Occipital lobe (tissue), 2 donors: Measurements from ENCODE around the gene NRG3. TPM values are rescaled to one million over a fixed set of nuclear protein-coding genes. Genes with fewer than 3 reads are reported as not detected.
"Not testable (repeated sequence)": the region's sequence is repeated elsewhere in the genome, so short reads cannot be mapped to it uniquely, and the experiment has no call there.

Experiments used
- DNase-seq: peaks from one replicate; lab custom pipeline; 2025; lab: John Stamatoyannopoulos, UW
- total RNA-seq: library from RNA; depleted of rRNA; stranded (reverse); fragments of >200 nt; gene quantifications from one replicate; pipeline ENCODE4 v1.2.3, GENCODE V29; 2014

NRG3 gene
- total RNA-seq, 1 donor from 2014 or later: 23.1 TPM

DNA sequence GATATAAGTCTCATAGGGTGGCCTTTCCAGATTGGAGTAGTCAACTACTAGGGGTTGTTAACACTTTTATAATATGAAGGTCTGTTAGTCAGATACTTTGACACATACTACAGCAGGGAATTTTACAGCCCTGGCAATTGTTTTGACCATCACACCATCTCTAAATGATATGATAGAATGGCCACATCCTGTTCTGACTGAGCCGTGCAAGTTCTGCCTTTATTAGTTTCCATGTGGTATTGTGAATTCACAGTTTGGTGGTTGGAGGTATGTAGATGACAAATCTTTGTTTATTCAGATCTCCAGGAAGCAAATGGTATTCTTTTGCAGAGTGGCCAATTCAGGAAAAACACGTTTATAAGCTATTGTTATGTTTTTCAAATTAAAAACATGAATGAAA, 83.0 kb downstream of the NRG3 start:
- DNase-seq: no peak

GRCh38 chr10:81959016-81959415, 84.0 kb downstream of the NRG3 start:
- DNase-seq: no peak

DNA sequence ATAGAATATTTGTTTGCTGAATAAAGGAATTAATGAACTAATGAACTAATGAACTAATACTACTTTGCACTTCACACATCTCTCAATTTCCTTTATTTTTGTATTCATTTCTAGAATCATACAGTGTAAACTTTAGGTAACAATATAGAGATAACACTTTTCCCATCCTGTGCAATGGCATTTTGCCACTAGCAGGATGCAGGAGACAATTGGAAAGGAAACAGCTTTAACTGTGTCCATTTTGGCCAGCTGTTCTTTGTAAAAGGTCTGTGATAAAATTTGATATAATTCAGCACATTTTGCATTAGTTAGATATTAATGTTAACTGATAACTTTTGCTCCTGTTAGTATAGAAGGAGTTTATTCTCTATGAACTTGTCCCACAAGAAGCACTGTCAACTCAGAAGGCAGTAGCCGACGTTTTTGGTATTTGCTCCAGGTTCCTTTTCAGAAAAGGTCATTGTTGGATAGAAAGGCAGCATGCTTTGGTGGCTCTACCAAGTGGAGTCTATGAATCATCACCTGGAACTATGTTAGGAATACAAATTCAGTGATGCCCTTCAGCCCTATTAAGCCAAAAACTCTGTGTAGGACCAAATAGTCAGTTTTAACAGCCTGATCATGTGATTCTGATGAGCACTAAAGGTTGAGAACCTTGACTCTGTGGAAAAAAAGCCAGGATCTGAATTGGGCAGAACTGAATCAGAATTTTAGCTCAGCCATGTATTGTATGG, 86.6 kb downstream of the NRG3 start:
- no peak for DNase-seq

DNA sequence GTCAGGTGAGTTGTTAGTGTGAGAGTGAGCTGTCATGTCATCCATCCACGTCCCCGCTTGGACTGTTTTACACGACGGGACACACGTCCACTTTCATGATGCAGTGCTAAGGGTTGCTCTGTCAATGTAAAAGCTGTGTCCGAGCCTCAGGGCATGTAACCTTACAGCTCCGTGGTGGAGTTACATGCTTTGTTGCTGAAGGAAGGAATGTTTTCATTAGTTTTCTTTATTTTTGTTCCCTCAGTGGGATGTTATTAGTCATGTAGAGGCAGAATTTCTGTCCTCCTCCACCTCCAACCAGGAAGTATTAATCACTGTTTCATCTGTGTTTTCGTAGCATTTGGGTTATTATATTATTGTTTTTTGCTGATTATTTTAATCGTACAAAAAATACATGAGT, 88.6 kb downstream of the NRG3 start:
- no peak for DNase-seq

DNA sequence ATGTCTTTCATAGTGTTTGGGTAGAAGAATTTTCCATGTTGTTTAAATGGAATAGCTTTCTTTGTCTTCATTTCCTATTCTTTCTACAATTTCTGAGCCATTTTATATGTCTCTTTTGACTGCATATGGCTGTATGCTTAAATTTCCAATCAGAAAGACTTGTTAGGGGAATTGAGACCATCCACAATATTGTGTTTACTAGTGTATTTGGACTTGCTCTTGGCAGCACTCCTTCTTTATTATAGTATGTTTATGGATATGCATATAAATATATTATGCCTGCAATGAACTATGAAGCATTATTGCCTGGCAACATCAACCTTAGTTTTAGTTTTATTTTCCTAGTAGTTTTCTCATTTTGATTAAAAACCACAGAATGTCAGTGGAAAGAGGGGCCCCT, 92.7 kb downstream of the NRG3 start:
- DNase-seq: no peak

- no peak for DNase-seq
Measured at GRCh38 chr10:81969136-81969535, 94.1 kb downstream of the NRG3 start.

DNA sequence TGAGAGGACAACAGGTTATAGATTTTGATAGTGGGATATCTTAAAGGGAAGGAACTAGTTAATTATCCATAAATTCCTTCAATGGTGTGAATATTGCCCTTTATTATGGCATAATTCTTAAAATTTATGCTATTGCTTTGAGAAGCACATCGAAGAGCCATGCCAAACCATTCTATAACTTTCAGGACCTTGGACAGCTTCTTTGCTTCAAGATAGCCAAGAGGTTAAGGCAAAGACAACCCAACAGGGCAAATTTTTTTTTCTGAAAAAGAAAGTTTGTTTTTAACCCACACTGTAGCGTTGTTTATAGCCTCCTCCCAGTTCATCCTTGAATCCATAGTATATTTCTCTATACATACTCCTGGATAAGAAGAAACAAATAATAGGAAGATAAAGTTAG, 103.2 kb downstream of the NRG3 start:
- DNase-seq: no peak

DNA sequence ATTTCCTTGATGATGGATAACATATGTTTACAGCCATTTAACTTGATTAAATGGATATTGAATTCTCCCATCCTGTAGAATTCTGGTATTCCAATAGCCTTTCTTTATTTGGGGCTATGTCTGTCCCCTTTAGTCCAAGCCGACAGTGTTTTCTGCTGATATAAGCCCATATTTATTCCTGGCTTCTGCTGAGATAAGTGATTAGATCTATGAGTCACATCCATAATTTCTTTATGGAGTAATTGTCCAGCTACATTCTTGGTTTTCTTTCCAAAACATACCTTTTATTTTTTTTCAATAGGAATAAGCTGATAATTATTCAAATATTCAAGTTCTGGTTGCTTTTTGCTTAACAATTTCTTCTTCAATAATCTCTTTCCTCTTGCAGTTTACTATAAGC, 106.7 kb downstream of the NRG3 start:
- no peak for DNase-seq

DNA sequence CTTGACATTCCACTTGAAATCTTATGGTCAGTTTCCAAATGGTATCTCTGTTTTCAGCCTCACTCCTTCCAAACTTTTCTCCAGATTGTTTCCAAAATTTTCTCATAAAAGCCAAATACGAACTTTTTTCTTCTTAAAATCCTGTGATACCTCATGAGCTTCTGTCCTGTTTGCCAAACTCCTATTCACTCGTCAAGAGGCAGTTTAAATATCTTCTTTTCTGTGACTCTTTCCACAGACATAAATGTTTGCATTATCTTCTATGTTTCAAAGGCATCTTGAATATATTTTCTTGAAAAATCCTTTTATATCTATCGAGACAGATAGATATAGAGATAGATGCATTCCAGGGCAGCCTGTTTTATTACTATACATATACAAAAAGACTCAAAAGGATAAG, 109.4 kb downstream of the NRG3 start:
- no peak for DNase-seq

- DNase-seq: no peak
Measured at GRCh38 chr10:81995254-81995653, 120.3 kb downstream of the NRG3 start.

DNA sequence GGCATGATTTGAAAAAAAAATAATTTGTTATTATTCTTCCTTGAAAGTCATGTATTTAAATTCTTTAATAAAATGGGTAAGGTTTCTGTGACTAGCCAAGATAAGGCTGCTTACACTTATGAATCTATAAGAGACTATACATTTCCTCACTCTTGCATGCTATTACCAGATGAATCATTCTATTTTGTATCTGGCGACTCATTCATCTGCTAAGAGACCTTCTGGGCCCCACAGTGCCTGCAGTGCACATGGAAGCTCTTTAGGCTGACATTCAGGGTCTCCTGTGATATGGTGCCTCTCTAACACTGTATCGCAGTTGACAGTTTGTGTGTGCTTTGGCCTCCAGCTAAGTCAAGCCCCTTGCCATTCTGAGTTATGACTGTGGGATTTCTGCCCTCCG, 121.9 kb downstream of the NRG3 start:
- no peak for DNase-seq

DNA sequence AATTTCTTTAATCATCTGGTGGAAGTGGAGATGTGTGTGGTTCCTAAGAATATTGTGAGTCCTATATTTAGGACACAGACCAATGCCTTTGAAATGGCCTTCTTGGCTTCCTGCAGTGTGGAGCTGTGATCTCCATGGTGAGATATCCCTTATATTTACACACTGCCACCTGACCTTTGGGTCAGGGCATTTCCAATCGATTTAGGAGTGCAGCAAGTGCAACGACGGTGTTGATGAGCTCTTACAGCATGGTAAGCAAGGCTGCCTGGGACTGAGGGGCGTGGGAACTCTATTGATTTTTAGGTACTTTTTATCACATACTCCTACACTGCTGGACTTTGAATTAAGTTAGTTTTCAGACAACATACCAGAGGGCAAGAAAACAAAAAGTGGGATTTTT, 146.0 kb downstream of the NRG3 start:
- no peak for DNase-seq

DNA sequence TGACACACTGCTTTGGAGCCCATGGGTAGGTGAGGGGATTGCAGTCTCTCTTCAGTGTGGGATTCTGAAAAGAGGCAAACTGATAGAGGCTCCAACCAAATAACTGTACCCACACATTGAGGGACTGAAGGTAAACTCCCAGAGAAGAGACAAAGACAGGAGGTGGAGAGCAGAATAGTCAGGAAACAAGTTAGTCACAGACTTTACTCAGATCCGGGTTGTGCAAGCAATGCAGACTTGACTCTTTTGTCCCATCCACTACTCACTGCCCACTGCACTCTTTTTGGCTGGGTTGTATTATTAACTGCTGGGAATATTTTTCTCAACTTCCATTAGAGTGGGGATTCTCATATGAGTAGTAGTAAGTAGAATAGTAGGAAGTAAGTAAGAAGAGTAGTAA, 152.7 kb downstream of the NRG3 start:
- no peak for DNase-seq

GRCh38 chr10:82037076-82037475, 162.1 kb downstream of the NRG3 start:
- peak; percentile 61 for DNase-seq

GRCh38 chr10:82038587-82038986, 163.6 kb downstream of the NRG3 start:
- DNase-seq: no peak

GRCh38 chr10:82040336-82040735, 165.3 kb downstream of the NRG3 start:
- no peak for DNase-seq

DNA sequence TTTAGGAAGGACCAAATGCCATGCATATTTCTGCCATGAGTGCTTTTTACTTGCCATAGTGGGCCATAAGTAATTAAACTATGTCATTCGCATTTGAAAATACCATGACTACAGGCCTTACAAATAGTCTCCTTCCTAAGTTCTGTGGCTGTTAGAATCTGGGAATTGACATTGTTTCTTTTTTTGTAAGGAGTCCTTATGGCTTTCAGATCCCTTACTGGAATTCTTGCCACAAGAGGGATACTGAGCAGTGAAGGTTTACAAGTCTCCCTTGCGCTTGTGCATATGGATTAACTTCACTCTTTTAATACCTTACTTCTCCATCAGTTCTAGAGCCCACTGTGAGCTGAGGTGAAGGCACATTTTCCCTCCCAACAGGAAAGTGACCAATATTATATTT, 166.0 kb downstream of the NRG3 start:
- no peak for DNase-seq

- DNase-seq: no peak
Measured at GRCh38 chr10:82056391-82056790, 181.4 kb downstream of the NRG3 start.

DNA sequence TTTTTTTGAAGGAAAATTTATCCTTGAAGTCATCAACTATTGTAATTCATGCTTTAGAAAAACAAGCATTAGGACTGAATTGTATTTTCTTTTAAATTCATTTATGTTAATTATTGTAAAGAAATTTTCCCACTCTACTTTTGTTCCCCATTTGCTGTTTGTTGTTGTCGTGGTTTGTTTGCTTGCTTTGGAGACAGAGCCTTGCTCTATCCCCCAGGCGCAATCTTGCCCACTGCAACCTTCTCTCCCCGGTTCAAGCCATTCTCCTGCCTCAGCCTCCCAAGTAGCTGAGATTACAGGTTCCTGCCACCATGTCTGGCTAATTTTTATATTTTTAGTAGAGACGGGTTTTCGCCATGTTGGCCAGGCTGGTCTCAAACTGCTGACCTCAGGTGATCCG, 192.2 kb downstream of the NRG3 start:
- not testable (repeated sequence) for DNase-seq

DNA sequence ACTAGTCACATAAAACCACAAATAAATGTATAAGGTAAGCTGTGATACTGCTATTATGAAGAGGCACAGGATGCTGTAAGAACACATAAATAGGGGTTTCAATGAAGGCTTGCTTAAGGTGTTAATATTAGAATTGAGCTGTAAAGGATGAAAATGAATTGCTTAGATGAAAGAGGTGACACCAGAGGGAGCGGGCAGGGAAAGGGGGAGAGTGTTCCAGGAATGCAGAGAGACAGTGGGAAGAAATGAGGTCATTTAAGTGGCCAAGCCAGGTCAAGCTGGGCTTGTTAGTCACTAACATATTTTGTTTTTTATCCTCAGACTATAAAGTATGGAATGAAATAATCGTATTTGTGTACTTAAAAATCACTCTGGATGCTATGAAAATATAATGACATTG, 193.5 kb downstream of the NRG3 start:
- no peak for DNase-seq

DNA sequence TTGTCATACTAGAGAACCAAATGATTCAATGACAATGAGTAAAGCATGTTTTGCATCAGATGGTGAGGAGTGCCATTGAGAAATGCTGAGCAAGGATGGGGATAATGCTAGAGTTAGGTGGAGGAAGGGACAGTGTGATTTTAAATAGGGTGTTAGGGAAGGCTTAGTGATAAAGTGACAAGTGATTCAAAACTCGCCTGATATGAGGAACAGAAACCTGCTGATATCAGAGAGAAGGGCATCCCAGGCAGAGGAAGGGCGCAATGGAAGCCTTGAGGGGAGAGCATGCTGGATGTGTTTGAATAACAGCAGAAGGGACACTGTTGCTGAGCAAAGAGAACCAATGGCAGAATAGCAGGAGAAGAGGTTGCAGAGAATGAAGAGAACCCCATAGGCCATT, 196.2 kb downstream of the NRG3 start:
- no peak for DNase-seq

GRCh38 chr10:82072124-82072523, 197.1 kb downstream of the NRG3 start:
- no peak for DNase-seq

- DNase-seq: no peak
Measured at GRCh38 chr10:82075605-82076004, 200.6 kb downstream of the NRG3 start.

DNA sequence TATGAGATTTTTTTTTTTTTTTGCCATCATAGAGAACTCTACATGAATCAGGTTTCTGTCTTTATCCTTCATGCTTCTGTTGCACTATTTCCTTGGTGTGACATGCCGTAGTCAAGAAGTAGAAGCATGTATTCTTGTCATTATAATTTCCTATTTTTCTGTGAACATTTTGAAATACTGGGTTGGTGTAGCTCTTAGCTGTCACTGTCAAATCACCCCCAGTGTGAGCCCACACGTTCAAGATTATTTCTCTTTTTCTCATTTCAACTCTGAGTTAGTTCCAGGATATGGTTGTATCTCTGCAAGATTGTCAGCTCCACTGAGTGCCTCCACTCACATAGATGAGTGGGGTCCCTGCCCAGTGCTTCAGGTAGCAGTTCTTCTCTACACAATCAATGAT, 209.5 kb downstream of the NRG3 start:
- DNase-seq: no peak
